Activated naive CD8-positive, alpha-beta T cell treated with anti-CD3 and anti-CD28 coated beads, Interleukin-2, amount 50 U/mL, for 24 hours (primary cell): ENCODE measurements around the gene KRR1.
"Not testable (repeated sequence)": the region's sequence is repeated elsewhere in the genome, so short reads cannot be mapped to it uniquely, and the experiment has no call there.

Experiments used
- ATAC-seq: fragments of 150-1000 bp; cut with Tn5 transposase; one replicate; pipeline ENCODE4 v1.10.0; 2021
- DNase-seq: peaks from one replicate; pipeline ENCODE4 v3.0.0; 2021
- H3K27ac Mint-ChIP-seq: one replicate; pipeline ENCODE4 v1.8.0; 2021; ENCODE audit warnings: mild to moderate bottlenecking, mixed read lengths
- H3K27me3 Mint-ChIP-seq: one replicate; pipeline ENCODE4 v1.8.0; 2021; ENCODE audit warnings: mixed read lengths
- H3K36me3 Mint-ChIP-seq: one replicate; pipeline ENCODE4 v1.8.0; 2021; ENCODE audit warnings: low read depth, mixed read lengths
- H3K4me1 Mint-ChIP-seq: one replicate; pipeline ENCODE4 v1.8.0; 2021; ENCODE audit warnings: mixed read lengths
- H3K4me3 Mint-ChIP-seq: one replicate; pipeline ENCODE4 v1.8.0; 2021; ENCODE audit warnings: mild to moderate bottlenecking, moderate library complexity, mixed read lengths
- H3K9me3 Mint-ChIP-seq: one replicate; pipeline ENCODE4 v1.8.0; 2021; ENCODE audit warnings: mixed read lengths

Gene KRR1

DNA sequence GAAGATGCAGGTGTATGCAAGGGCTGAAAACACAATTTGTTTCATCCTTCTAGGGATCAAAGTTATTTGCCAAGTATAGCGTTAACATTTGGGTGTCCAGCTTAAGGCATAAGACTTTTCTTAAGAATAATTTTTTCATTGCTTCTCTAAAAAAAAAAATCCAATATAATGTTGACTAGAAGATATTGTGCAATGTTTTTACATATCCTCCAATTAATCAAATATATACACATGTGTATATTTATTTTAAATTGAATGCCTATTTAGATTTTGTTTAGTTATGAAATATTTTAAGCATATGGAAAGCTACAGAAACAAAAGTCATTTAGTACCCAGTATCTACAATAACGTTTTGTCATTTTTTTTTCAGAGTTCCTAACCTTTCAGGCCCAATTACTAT is 28.5 kb upstream of the KRR1 start:
- H3K27ac Mint-ChIP-seq: no peak overlapping the region
- H3K27me3 Mint-ChIP-seq: peaks cover 8% of the 10 kb centered on the region
- no peak overlapping the region for H3K4me3 Mint-ChIP-seq
- H3K4me1 Mint-ChIP-seq: no peaks in the 10 kb centered on the region
- H3K36me3 Mint-ChIP-seq: no peaks in the 10 kb centered on the region
- DNase-seq: no peak
- H3K9me3 Mint-ChIP-seq: no peaks in the 10 kb centered on the region
- ATAC-seq: no peak

DNA sequence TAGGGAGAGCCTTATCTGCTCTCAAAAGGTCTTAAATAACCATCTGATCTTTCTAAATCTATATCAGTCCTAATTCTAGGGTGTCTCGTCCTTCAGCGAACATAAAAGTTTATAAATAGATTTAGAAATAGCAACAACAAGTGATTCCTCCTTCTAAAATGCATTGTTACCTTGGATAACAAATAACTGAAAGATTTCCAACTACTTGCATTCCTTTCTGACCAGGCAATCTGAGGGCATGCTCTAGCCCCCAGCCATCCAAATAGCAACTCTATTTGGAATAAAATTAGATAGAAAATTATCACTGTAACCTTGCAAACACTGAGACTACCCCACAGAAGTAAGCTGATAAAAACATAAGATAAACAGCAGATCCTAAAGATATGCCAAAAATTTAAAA is 21.8 kb upstream of the KRR1 start:
- Mint-ChIP-seq H3K4me1 (no peaks in the 10 kb centered on the region), H3K36me3 (no peaks in the 10 kb centered on the region), H3K27me3 (peaks cover 3% of the 10 kb centered on the region), H3K4me3 (no peak overlapping the region), H3K27ac (no peak overlapping the region), H3K9me3 (no peaks in the 10 kb centered on the region)
- no peak for ATAC-seq
- DNase-seq: no peak

DNA sequence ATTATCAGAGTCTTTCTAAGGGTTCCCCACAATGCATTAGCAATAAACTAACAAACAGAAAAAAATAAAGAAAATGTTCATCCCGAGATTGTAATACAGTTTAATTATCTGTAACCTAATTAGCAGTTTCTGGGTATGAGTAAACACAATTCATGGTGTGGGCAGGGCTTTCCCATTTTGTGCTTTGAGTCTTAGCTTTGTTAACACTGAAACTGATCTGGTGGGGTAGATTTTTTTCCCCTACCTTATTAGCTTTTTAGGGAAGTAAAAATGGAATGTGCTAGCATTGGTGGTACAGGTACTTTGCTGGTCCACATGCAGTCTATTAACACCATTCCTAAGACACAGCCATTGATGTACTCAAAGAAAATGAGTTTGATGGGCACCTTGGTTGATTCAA is 18.4 kb upstream of the KRR1 start:
- Mint-ChIP-seq H3K36me3 (no peaks in the 10 kb centered on the region), H3K9me3 (no peaks in the 10 kb centered on the region), H3K4me1 (peaks cover 12% of the 10 kb centered on the region), H3K27me3 (peaks cover 12% of the 10 kb centered on the region), H3K4me3 (no peak overlapping the region), H3K27ac (no peak overlapping the region)
- ATAC-seq (no peak), DNase-seq (no peak)

DNA sequence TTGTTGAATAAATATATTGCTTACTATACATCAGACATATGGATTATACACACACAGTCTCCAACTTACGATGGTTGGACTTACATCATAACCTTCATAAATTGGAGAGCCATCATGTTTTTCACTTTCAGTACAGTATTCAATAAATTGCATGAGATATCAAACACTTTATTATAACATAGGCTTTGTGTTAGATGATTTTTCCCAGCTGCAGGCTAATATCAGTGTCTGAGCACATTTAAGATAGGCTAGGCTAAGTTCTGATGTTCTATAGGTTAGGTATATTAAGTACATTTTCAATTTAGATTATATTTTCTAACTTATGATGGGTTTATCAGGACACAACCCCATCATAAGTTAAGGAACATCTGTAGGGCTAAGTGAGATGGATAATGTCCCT is 17.9 kb upstream of the KRR1 start:
- H3K27ac Mint-ChIP-seq: no peak overlapping the region
- H3K4me1 Mint-ChIP-seq: peaks cover 12% of the 10 kb centered on the region
- no peak for ATAC-seq
- H3K4me3 Mint-ChIP-seq: no peak overlapping the region
- H3K9me3 Mint-ChIP-seq: no peaks in the 10 kb centered on the region
- peaks cover 12% of the 10 kb centered on the region for H3K27me3 Mint-ChIP-seq
- DNase-seq: no peak
- H3K36me3 Mint-ChIP-seq: no peaks in the 10 kb centered on the region

DNA sequence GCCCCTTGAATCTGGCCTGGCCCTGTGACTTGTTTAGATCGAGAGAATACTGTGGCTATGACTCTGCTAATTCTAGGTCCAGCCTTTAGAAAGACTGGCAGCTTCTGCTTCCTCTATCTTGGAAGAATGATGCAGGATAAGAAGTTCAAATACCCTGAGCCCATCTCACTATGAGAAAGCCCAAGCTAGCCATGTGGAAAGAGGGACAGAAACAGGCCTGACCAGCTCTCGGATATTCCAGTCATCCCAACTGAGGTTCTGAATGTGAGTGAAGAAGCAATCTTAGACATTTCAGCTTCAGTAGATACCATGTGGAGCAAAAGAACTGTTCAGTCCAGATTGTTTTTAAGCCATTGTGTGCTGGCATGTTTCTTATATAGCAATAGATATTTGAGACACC is 17.3 kb upstream of the KRR1 start:
- Mint-ChIP-seq H3K4me1 (peaks cover 12% of the 10 kb centered on the region), H3K9me3 (no peaks in the 10 kb centered on the region), H3K36me3 (no peaks in the 10 kb centered on the region), H3K27ac (no peak overlapping the region), H3K4me3 (no peak overlapping the region), H3K27me3 (peaks cover 12% of the 10 kb centered on the region)
- no peak for ATAC-seq
- DNase-seq: no peak

DNA sequence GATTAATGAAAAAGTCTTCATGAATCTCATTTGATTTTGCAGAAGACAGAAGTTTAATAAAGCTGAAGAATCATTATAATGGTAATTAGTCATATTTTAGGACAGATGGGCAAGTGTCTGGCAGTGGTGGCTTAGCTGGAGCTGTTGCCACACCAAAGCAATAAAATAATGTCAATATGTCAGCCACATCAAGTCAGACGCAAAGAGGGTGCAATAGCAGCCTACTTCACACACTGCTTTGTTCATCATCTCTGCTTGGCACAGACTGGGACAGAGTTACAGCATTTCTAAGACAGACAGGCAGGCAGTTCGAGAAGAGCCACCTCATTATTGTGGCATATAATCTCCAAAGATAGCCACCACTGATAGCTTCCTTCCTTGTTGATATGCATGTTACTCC is 16.9 kb upstream of the KRR1 start:
- Mint-ChIP-seq H3K27me3 (peaks cover 12% of the 10 kb centered on the region), H3K4me3 (no peak overlapping the region), H3K36me3 (no peaks in the 10 kb centered on the region), H3K27ac (no peak overlapping the region), H3K9me3 (no peaks in the 10 kb centered on the region), H3K4me1 (peaks cover 12% of the 10 kb centered on the region)
- ATAC-seq (no peak), DNase-seq (no peak)

DNA sequence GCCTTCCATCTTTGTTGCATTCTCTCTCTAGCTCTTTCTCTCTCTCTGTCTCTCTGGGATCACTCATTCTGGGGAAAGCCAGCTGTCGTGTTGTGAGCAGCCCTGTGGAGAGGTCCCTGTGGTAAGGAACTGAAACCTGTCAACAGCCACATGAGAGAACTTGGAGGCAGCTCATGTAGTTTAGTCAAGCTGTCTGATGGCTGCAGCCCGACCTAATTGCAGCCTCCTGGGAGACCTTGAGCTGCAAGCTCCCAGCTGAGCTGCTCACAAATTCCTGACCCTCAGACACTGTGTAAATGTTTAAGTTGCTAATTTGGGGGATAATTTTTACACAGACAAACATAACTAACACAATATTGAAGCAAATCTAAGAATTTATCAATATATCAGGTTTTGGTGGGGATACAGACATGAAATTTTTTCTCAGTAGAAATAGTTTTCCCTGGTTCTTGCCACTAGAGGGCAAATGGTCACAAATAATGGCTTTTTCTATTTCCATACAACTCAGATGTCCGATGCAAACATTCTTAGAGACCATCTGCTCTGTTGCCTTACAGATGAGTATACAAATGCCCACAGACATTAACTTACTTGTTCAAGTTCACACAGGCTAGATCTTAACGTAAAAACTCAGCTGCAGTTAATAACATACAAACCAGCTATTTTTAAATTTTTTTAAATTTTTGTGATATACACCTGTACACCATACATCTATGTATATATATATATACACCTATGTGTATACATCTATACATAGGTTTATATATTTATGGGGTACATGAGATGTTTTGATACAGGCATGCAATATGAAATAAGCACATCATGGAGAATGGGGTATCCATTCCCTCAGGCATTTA is 15.5 kb upstream of the KRR1 start:
- peak; percentile 10 for DNase-seq
- H3K4me1 Mint-ChIP-seq: peaks cover 12% of the 10 kb centered on the region
- no peaks in the 10 kb centered on the region for H3K9me3 Mint-ChIP-seq
- peak; percentile 94 for ATAC-seq
- peaks cover 18% of the 10 kb centered on the region for H3K27me3 Mint-ChIP-seq
- H3K4me3 Mint-ChIP-seq: no peak overlapping the region
- H3K27ac Mint-ChIP-seq: no peak overlapping the region
- H3K36me3 Mint-ChIP-seq: peaks cover 1% of the 10 kb centered on the region

DNA sequence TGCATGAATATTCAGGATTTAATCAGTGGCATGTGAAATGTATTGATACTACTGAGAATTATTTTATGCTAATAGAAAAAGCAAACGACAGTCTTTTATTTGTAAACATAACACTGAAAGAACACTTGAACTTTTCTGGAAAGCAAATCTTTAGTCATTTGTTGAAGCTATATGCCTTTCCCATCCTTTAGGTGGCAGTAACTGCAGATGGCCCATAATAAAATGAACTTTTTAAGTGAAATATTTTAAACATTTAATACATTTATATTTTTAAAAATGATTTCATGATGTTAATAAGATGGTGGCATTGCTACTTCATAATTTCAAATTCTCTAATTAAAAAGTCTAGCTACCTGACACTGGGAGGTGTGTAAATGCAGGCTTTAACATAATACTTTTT is 13.9 kb upstream of the KRR1 start:
- Mint-ChIP-seq H3K4me3 (no peak overlapping the region), H3K27me3 (peaks cover 28% of the 10 kb centered on the region), H3K9me3 (no peaks in the 10 kb centered on the region), H3K27ac (no peak overlapping the region), H3K36me3 (peaks cover 1% of the 10 kb centered on the region), H3K4me1 (peaks cover 12% of the 10 kb centered on the region)
- DNase-seq: no peak
- ATAC-seq: no peak

DNA sequence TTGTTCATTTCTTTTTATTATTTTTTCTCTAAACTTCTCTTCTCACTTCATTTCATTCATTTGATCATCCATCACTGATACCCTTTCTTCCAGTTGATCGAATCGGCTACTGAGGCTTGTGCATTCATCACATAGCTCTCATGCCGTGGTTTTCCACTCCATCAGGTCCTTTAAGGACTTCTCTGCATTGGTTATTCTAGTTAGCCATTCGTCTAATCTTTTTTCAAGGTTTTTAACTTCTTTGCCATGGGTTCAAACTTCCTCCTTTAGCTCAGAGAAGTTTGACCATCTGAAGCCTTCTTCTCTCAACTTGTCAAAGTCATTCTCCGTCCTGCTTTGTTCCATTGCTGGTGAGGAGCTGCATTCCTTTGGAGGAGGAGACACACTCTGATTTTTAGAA is 10.7 kb upstream of the KRR1 start:
- H3K27me3 Mint-ChIP-seq: peaks cover 26% of the 10 kb centered on the region
- not testable (repeated sequence) for H3K9me3 Mint-ChIP-seq, DNase-seq, H3K36me3 Mint-ChIP-seq, H3K4me3 Mint-ChIP-seq, H3K4me1 Mint-ChIP-seq, ATAC-seq, H3K27ac Mint-ChIP-seq

DNA sequence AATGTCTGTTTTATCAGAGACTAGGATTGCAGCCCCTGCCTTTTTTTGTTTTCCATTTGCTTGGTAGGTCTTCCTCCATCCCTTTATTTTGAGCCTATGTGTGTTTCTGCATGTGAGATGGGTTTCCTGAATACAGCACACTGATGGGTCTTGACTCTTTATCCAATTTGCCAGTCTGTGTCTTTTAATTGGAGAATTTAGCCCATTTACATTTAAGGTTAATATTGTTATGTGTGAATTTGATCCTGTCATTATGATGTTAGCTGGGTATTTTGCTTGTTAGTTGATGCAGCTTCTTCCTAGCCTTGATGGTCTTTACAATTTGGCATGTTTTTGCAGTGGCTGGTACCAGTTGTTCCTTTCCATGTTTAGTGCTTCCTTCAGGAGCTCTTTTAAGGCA is 9.8 kb upstream of the KRR1 start:
- H3K4me3 Mint-ChIP-seq, H3K9me3 Mint-ChIP-seq, H3K4me1 Mint-ChIP-seq, ATAC-seq, DNase-seq, H3K27ac Mint-ChIP-seq, H3K36me3 Mint-ChIP-seq: not testable (repeated sequence)
- peaks cover 25% of the 10 kb centered on the region for H3K27me3 Mint-ChIP-seq

DNA sequence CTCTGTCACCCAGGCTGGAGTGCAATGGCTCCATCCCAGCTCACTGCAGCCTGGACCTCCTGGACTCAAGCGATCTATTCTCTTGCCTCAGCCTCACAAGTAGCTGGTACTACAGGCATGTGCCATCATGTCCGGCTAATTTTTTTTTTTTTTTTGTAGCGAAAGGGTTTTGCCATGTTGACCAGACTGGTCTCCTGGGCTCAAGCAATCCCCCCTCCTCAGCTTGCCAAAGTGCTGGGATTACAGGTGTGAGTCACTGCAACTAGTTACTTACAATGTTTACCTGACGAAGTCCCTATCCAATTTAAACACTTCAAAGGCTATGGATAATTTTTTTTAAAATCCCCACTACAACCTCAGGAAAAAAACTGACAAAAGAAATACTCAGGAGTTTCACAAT is 1.8 kb downstream of the KRR1 start:
- ATAC-seq (no peak), DNase-seq (no peak)
- Mint-ChIP-seq H3K4me1 (peaks cover 39% of the 10 kb centered on the region), H3K4me3 (peak overlapping the region; percentile 100), H3K9me3 (no peaks in the 10 kb centered on the region), H3K36me3 (peaks cover 35% of the 10 kb centered on the region), H3K27ac (peak overlapping the region; percentile 98), H3K27me3 (no peaks in the 10 kb centered on the region)

DNA sequence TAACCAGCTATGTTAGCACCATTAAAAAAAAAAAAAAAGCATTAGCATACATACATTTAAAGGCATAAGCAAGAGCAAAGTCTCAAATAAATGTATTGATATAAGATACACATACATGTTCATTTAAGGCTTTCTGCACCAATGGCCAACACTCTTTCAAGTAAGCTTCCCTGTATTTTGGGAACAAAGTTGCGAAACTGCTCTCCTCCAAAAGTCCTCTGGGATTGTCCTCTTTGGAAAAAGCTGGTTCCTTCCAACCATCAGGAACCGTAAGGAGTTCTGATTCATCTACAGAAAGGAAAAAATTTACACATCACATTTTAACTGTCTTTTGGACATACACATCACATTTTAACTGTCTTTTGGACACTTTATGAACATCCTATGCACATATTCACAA is 3.2 kb downstream of the KRR1 start:
- Mint-ChIP-seq H3K9me3 (no peaks in the 10 kb centered on the region), H3K36me3 (peaks cover 43% of the 10 kb centered on the region), H3K4me1 (peaks cover 39% of the 10 kb centered on the region), H3K27ac (peak overlapping the region; percentile 63), H3K4me3 (peak overlapping the region; percentile 31), H3K27me3 (no peaks in the 10 kb centered on the region)
- ATAC-seq: no peak
- no peak for DNase-seq

DNA sequence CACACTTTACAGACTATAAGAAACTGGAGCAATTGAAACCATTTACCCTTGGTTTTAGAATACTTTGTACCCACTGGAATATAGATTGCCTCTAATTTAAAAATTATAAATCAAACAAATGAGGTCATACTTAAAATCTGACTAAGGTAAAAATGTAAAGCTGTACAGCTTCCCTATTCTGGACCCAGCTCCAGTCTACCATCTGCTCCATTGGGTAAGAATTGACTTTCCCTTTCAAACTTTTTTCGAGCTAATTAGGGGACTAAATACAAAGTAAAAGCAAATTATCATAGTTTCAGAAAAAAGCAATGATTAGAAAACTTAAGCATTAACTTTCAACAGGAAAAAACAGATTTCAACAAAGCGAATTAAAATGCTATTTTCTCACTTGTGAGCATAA is 4.3 kb downstream of the KRR1 start:
- ATAC-seq: no peak
- H3K27ac Mint-ChIP-seq: peak overlapping the region; percentile 53

DNA sequence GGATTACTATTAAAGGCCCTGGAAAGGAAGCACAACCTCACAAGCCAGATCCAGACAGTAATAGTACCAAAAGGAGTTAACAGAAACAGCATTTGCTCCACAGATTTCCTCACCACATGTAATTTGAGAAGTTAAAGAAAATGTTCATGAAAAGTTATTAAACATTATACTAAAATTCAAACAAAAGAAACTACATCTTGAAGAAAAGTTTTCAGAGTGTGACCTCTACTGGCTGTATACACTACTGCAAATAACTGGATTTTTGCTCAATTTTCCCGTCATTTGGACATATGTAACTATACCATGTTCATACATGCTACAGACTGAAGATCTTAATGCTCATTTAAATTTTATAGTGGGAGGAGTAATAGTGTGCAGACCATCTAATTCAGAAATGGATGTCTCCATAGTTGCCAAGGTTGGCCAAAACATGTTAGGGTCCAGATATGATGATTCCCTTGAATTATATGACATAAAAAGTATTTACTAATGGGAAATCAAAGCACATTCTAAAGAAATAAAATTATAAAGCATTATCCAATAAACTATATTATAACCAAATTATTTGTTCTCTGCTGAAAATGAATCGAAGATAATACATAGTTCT is 5.6 kb downstream of the KRR1 start:
- no peak for DNase-seq

More for the DNA sequence above, 4.3 kb downstream of the KRR1 start:
- Mint-ChIP-seq H3K4me3 (no peak overlapping the region), H3K4me1 (peaks cover 37% of the 10 kb centered on the region), H3K9me3 (no peaks in the 10 kb centered on the region), H3K36me3 (peaks cover 43% of the 10 kb centered on the region), H3K27me3 (no peaks in the 10 kb centered on the region)
- DNase-seq: no peak

DNA sequence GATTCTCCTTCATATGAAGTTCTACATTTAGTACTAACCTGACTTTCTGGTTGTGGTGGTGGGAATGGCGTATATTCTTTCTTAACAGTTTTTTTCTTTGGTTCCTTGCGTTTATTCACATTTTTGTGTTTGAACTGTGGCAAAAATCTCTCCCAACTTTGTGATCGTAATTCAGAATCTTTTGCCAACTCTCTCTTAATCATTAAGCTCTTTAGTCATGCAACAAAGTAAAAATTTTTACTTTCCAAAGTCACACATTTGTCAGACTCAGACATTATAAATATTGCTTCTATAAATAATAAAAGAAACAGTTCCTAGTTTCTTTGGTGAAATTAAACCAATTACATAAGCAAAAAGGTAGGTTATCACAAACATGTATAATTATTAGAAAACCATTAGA is 7.5 kb downstream of the KRR1 start:
- Mint-ChIP-seq H3K4me3 (no peak overlapping the region), H3K9me3 (no peaks in the 10 kb centered on the region), H3K4me1 (peaks cover 12% of the 10 kb centered on the region), H3K36me3 (peaks cover 47% of the 10 kb centered on the region), H3K27me3 (no peaks in the 10 kb centered on the region), H3K27ac (no peak overlapping the region)
- DNase-seq (no peak), ATAC-seq (no peak)

More for the DNA sequence above, 5.6 kb downstream of the KRR1 start:
- H3K9me3 Mint-ChIP-seq: no peaks in the 10 kb centered on the region
- peak overlapping the region; percentile 16 for H3K27ac Mint-ChIP-seq
- no peak for ATAC-seq
- H3K36me3 Mint-ChIP-seq: peaks cover 45% of the 10 kb centered on the region
- no peak overlapping the region for H3K4me3 Mint-ChIP-seq
- peaks cover 26% of the 10 kb centered on the region for H3K4me1 Mint-ChIP-seq
- no peaks in the 10 kb centered on the region for H3K27me3 Mint-ChIP-seq
